Fibroblast of skin of right quadriceps (primary cell): Measurements from ENCODE around the gene BRD4.

Source experiments
- DNase-seq: peaks from one replicate; pipeline ENCODE4 v3.0.0-alpha.2; 2013

Gene BRD4

GRCh38 chr19:15288146-15288963 lies 44.0 kb downstream of the BRD4 start:
- peak; percentile 46 for DNase-seq

DNA sequence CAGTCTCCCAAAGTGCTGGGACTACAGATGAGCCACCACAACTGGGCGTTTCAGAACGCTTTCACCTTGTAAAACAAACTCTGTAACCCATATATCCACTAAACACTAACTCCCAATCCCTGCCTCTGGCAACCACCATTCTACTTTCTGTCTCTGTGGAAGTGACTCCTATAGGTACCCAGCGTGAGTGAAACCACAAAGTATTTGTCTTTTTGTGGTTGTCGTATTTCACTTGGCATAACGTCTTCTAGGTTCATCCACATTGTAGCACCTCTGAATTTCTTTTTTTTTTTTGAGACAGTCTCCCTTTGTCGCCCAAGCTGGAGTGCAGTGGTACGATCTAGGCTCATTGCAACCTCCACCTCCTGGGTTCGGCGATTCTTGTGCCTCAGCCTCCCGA lies 44.8 kb downstream of the BRD4 start:
- DNase-seq = no peak

DNA sequence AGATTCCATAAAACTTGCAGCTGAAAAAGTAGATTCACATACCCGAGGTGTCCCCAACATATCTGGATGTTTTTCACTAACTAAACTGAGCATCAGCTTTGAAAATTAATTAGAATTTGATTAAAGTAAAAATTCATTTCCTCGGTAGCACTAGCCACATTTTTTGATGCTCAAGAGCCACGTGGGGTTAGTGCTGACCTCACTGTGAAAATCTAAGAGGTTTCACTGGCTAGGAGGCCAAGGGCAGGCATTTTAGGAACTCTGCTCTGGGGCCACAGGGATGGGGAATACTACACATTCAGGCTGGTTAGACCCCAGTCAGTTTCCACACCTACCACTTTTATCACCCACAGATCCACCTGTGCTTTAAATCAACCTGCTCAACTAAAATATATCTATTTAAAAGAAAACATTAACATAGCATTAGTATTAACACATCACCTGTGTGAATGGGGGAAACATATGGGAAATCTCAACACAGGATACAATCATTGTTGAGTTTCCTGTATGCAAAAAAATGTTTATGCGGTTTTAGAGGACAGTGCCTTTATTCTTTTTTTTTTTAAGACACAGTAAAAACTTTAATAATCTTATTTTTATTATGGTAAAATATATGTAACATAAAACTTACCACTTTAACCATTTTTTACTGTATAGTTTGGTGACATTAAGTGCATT lies 45.5 kb downstream of the BRD4 start:
- no peak for DNase-seq

DNA sequence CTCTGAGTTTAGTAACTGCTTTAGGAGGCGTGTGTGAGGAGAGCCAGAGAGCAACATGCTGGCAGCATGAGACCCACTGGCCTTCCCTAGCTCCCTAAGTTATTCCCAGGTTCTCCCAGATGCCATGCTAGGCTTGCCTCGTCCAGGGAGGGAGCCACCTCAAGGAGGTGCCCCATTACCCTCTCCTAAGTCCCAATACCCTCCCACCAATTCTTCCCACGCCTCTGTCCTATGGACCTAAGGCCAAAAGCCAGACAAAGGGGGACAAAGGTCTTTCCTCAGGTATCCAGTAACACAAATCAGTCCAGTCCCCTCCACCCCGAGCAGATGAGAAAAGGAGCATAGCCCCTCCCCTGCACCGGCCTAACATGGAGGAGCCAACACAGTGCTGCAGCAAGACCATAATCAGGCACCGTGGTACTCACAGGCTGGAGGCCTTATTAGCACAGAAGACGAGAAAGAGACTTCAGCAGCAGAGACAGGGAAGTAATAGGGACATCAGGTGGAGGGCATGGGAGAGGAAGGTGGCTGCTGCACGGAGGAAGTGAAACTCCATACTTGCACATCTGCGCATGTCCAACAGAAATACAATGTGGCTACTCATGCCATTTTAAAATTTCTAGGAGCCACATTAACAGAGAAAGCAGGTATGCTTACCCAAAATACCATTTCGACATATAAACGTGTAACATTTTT lies 46.3 kb downstream of the BRD4 start:
- no peak for DNase-seq

GRCh38 chr19:15284896-15285295 lies 47.4 kb downstream of the BRD4 start:
- no peak for DNase-seq

DNA sequence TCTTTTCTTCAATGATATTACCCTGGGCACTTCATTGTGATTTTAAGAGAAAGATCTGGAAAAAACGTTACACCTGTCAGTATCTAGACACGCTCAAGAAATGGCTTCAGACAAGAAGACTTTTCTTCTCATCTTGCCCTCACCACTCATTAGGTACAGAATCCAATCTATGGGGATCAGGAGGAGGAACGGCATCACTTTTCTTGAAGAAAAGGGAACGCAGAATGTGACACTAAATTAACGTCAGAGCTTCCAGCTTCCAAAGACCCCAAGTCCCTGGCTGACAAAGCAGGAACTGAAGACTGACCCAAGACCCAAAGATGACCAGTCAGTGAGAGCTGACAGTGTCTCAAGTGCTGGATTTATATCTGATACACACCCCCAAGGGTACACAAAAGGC lies 48.2 kb downstream of the BRD4 start:
- DNase-seq = no peak

- peak; percentile 38 for DNase-seq
Measured at GRCh38 chr19:15283141-15283883, 49.0 kb downstream of the BRD4 start.

DNA sequence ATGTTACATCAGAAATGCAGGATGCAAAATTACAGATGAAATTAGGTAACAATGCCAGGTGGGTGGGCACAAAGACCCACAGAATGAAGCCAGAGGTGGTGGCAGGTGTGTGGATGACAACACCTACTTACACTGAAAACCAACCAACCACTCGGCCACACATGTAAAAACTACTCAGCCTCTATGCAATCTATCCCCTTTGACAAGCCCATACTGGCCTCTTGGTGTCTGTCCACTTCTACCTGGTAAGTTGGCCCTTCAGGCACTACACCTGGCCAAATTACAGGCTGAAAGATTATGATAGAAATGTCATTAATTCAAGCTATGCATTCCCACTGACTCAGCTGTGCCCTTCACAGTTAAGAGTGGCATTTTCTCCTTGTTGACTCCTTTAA lies 50.0 kb downstream of the BRD4 start:
- DNase-seq = no peak

DNA sequence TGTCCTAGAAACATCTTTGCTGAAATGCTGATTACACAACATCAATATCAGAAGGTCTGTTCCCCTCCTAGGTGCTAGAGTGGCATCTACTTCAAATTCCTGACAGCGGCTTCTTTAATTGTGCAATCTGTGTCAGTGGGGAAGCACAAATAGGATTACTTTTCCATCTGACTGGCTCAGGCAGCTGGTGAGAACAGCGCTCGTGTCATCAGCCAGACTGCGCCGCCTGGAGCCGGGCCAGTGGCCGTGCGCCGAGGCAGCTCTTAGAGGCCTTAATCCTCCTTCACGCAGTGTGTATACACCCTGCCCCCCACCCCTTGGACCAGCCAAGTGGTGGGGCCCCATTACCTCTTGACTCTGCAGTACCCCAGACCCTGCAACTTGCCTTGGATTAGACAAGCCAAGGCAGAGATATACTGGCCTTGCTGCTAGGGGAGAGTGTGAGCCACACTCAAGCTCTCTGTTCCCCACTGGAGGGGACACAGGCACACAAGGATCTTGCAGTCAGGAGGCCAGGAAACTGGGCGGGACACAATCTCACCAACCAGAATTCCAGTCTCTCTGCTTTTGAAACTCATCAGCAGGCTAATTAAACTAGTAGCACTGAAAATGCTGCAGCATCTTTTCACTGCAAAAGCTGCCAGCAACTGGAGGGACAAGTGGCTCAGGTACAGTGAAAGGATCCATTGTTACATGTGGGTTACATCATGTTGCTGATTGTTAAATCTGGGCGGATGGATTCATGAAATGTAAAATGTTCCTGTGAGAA lies 51.2 kb downstream of the BRD4 start:
- peak; percentile 85 for DNase-seq

- no peak for DNase-seq
Measured at GRCh38 chr19:15280048-15280725, 52.2 kb downstream of the BRD4 start.

GRCh38 chr19:15279326-15279904 lies 52.9 kb downstream of the BRD4 start:
- no peak for DNase-seq

- DNase-seq = no peak
Measured at GRCh38 chr19:15276620-15277215, 55.6 kb downstream of the BRD4 start.

GRCh38 chr19:15274477-15274876 lies 57.9 kb downstream of the BRD4 start:
- no peak for DNase-seq

DNA sequence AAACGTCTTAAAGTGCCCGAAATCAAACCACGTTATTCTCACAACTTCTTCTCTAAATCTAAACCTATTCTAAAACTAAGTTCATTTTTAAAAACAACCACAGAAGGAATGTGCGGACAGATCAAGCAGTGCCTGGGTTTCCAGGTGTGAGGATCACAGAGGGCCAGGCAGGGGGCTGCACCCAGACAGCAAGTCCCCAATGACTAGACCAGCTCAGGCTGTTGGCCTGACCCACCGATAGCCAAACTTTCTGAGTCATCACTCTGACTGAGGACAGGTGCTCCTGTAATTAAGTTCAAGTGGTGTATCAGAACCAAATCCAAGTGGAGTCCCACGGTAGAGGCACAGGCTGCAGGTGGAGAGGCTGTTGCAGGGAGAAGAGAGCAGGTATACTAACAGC lies 62.5 kb downstream of the BRD4 start:
- DNase-seq = no peak

- DNase-seq = no peak
Measured at GRCh38 chr19:15268928-15269253, 63.4 kb downstream of the BRD4 start.

GRCh38 chr19:15268192-15268927 lies 64.0 kb downstream of the BRD4 start:
- DNase-seq = no peak

DNA sequence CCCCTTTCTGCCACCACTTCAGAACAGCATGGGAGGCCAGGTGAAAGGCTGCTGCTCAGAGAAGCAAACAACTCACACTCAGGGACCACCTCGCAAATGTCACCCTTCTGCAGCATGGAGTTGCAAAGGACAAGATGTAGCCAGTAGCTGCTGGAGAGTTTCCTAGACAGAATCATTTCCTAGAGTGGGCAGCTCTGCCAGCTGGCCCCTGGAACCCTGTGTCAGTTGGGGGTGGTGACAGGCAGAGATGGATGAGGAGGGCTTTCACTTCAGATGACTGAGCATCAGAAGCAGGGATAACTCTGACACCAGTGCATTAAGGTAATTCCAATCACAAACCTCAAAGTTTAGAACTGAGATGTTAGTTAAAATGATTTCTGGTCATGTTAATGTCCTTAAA lies 65.7 kb downstream of the BRD4 start:
- no peak for DNase-seq

DNA sequence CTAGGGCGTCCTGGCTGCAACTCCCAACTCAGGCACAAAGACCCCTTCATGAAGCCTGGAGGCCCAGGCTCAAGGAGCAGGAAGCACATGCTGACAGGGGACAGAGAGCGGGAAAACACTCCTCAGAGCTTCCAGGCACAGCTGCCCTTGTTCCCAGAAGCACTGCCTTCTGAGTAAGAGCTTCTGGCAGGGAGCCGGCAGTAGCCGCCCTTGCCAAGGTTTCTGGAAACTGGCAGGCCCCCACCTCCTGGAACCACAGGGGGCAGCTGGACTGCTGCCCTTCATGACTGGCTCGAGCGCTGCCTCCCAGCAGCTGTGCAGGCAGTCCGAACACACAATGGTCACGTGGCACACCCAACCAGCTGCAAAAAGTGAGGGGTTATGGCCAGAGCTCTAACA lies 66.5 kb downstream of the BRD4 start:
- DNase-seq = peak; percentile 78

- DNase-seq = no peak
Measured at GRCh38 chr19:15265214-15265849, 67.0 kb downstream of the BRD4 start.

DNA sequence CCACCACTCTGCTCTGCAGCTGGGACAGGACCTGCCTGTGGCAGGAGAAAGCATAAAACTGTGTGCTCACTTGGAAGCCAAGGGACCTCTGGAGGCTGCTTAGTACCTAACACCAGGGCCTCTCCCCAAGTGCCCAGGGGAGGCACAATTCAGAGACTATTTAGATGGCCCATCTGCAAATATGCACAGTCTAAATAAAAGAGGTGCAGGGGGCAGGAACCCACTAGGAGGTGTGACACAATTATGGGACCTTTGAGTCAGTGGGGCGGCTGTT lies 67.5 kb downstream of the BRD4 start:
- no peak for DNase-seq
